Large intestine (tissue), 3 donors: ENCODE results near the gene POSTN. TPM values are rescaled to one million over a fixed set of nuclear protein-coding genes. Genes with fewer than 3 reads are reported as not detected.
"Not testable (repeated sequence)": the region's sequence is repeated elsewhere in the genome, so short reads cannot be mapped to it uniquely, and the experiment has no call there.

Source experiments
- DNase-seq, 2 donors: peaks; one replicate each; pipeline versions ENCODE4 v3.0.0 to v3.0.0-alpha.2; 2013
- H3K27ac ChIP-seq: one replicate; pipeline ENCODE4 v1.5.1; 2013; ENCODE audit warnings: low read length
- H3K27me3 ChIP-seq: 2 replicates; pipeline ENCODE4 v1.6.1; 2013; ENCODE audit warnings: low read length; ENCODE audit not compliant: control insufficient read depth, insufficient read depth
- H3K36me3 ChIP-seq: 2 replicates; pipeline ENCODE4 v1.6.1; 2013; ENCODE audit warnings: low read length; ENCODE audit not compliant: control insufficient read depth, insufficient read depth
- H3K4me1 ChIP-seq: one replicate; pipeline ENCODE4 v1.6.1; 2013; ENCODE audit warnings: low read length; ENCODE audit not compliant: control insufficient read depth, insufficient read depth
- H3K4me3 ChIP-seq: one replicate; pipeline ENCODE4 v1.5.1; 2013; ENCODE audit warnings: low read length
- H3K9me3 ChIP-seq: one replicate; pipeline ENCODE4 v1.6.1; 2013; ENCODE audit warnings: mild to moderate bottlenecking, low read depth, low read length, moderate library complexity; ENCODE audit not compliant: control insufficient read depth
- WGBS: methylation state at CpG from one replicate; pipeline ENCODE4 v1.1.5; 2013; ENCODE audit warnings: low lambda C conversion rate; ENCODE audit not compliant: insufficient coverage; 5-methylcytosine and 5-hydroxymethylcytosine counted together
- polyA plus RNA-seq: library from polyadenylated mRNA; unstranded; fragments of 120-200 nt; gene quantifications from one replicate; pipeline ENCODE4 v1.2.1, GENCODE V29; 2013

POSTN gene
- polyA plus RNA-seq, 1 donor, result 343 TPM

GRCh38 chr13:37561031-37561430 lies 37.5 kb downstream of the POSTN start:
- Histone ChIP-seq H3K4me3 (no peak overlapping the region), H3K27me3 (no peaks in the 10 kb centered on the region), H3K9me3 (no peaks in the 10 kb centered on the region), H3K4me1 (no peaks in the 10 kb centered on the region), H3K27ac (no peak overlapping the region), H3K36me3 (no peaks in the 10 kb centered on the region)
- no peak for DNase-seq
- WGBS, result 83% methylated on average over 1 of the region's 2 CpGs

- no peak overlapping the region for H3K4me3 ChIP-seq
- no peaks in the 10 kb centered on the region for H3K9me3 ChIP-seq
- H3K4me1 ChIP-seq, result no peaks in the 10 kb centered on the region
- no peaks in the 10 kb centered on the region for H3K36me3 ChIP-seq
- no peak for DNase-seq
- no CpG with 5 or more reads among the region's 3 CpGs for WGBS
- no peaks in the 10 kb centered on the region for H3K27me3 ChIP-seq
- no peak overlapping the region for H3K27ac ChIP-seq
These were observed 38.0 kb downstream of the POSTN start for GRCh38 chr13:37560526-37560925.

GRCh38 chr13:37558766-37559165 lies 39.8 kb downstream of the POSTN start:
- no CpG with 5 or more reads among the region's 5 CpGs for WGBS
- not testable (repeated sequence) for H3K36me3 ChIP-seq, H3K27me3 ChIP-seq, H3K4me3 ChIP-seq, DNase-seq, H3K27ac ChIP-seq, H3K4me1 ChIP-seq, H3K9me3 ChIP-seq

GRCh38 chr13:37546087-37546486 lies 52.5 kb downstream of the POSTN start:
- Histone ChIP-seq H3K36me3 (no peaks in the 10 kb centered on the region), H3K4me1 (no peaks in the 10 kb centered on the region), H3K9me3 (no peaks in the 10 kb centered on the region), H3K4me3 (no peak overlapping the region), H3K27ac (no peak overlapping the region), H3K27me3 (no peaks in the 10 kb centered on the region)
- DNase-seq, result no peak
- WGBS, result no CpG with 5 or more reads among the region's 3 CpGs

- no peaks in the 10 kb centered on the region for H3K4me1 ChIP-seq
- DNase-seq, result no peak
- 100% methylated on average over 2 of the region's 3 CpGs for WGBS
These were observed 53.6 kb downstream of the POSTN start for GRCh38 chr13:37544995-37545394.

GRCh38 chr13:37539976-37540605 lies 58.5 kb downstream of the POSTN start:
- H3K9me3 ChIP-seq, result no peaks in the 10 kb centered on the region
- DNase-seq, result no peak
- no peak overlapping the region for H3K27ac ChIP-seq
- H3K27me3 ChIP-seq, result no peaks in the 10 kb centered on the region
- H3K4me3 ChIP-seq, result no peak overlapping the region
- WGBS, result 87% methylated on average over 3 of the region's 3 CpGs
- no peaks in the 10 kb centered on the region for H3K36me3 ChIP-seq
- H3K4me1 ChIP-seq, result no peaks in the 10 kb centered on the region

More at GRCh38 chr13:37544995-37545394, 53.6 kb downstream of the POSTN start:
- Histone ChIP-seq H3K9me3 (no peaks in the 10 kb centered on the region), H3K36me3 (no peaks in the 10 kb centered on the region), H3K27ac (no peak overlapping the region), H3K4me3 (no peak overlapping the region), H3K27me3 (no peaks in the 10 kb centered on the region)

- Histone ChIP-seq H3K4me3 (no peak overlapping the region), H3K27me3 (no peaks in the 10 kb centered on the region), H3K36me3 (no peaks in the 10 kb centered on the region), H3K9me3 (no peaks in the 10 kb centered on the region), H3K27ac (no peak overlapping the region), H3K4me1 (no peaks in the 10 kb centered on the region)
- DNase-seq, result no peak
- WGBS, result 83% methylated on average over 1 of the region's 2 CpGs
These were observed 59.4 kb downstream of the POSTN start for GRCh38 chr13:37539170-37539569.

- H3K36me3 ChIP-seq, result no peaks in the 10 kb centered on the region
These were observed 63.1 kb downstream of the POSTN start for GRCh38 chr13:37535501-37535900.

GRCh38 chr13:37534676-37535075 lies 63.9 kb downstream of the POSTN start:
- H3K4me3 ChIP-seq, result no peak overlapping the region
- no peaks in the 10 kb centered on the region for H3K36me3 ChIP-seq
- DNase-seq, result no peak
- H3K27me3 ChIP-seq, result no peaks in the 10 kb centered on the region
- no peaks in the 10 kb centered on the region for H3K4me1 ChIP-seq
- no peak overlapping the region for H3K27ac ChIP-seq
- no peaks in the 10 kb centered on the region for H3K9me3 ChIP-seq
- WGBS, result no CpG with 5 or more reads among the region's 1 CpG

More at GRCh38 chr13:37535501-37535900, 63.1 kb downstream of the POSTN start:
- DNase-seq, result no peak
- 100% methylated on average over 1 of the region's 2 CpGs for WGBS
- no peaks in the 10 kb centered on the region for H3K27me3 ChIP-seq
- H3K4me3 ChIP-seq, result no peak overlapping the region
- H3K27ac ChIP-seq, result no peak overlapping the region
- no peaks in the 10 kb centered on the region for H3K9me3 ChIP-seq
- no peaks in the 10 kb centered on the region for H3K4me1 ChIP-seq

GRCh38 chr13:37534181-37534580 lies 64.4 kb downstream of the POSTN start:
- no peaks in the 10 kb centered on the region for H3K9me3 ChIP-seq
- WGBS, result 80% methylated on average over 2 of the region's 3 CpGs
- no peaks in the 10 kb centered on the region for H3K27me3 ChIP-seq
- DNase-seq, result no peak
- H3K36me3 ChIP-seq, result no peaks in the 10 kb centered on the region
- H3K4me3 ChIP-seq, result no peak overlapping the region
- H3K27ac ChIP-seq, result no peak overlapping the region
- H3K4me1 ChIP-seq, result no peaks in the 10 kb centered on the region

GRCh38 chr13:37531049-37531448 lies 67.5 kb downstream of the POSTN start:
- Histone ChIP-seq H3K4me1 (no peaks in the 10 kb centered on the region), H3K9me3 (no peaks in the 10 kb centered on the region), H3K36me3 (no peaks in the 10 kb centered on the region), H3K4me3 (no peak overlapping the region), H3K27me3 (no peaks in the 10 kb centered on the region), H3K27ac (no peak overlapping the region)
- no CpG with 5 or more reads among the region's 2 CpGs for WGBS
- DNase-seq, result no peak
